LNCaP clone FGC (cell line): ENCODE results near the gene PLSCR5.

ENCODE experiments used
- DNase-seq: peaks from one replicate; pipeline ENCODE4 v3.0.0-alpha.2; 2011; ENCODE audit warnings: low read depth
- H3K4me3 ChIP-seq: 2 replicates; pipeline ENCODE4 v1.5.1; 2011; ENCODE audit warnings: mild to moderate bottlenecking, low read depth, low read length, control low read depth
- TF ChIP-seq, protein P1 (sequence below): IDR thresholded peaks from 2 replicates; pipeline ENCODE4 v1.5.1; 2012; ENCODE audit warnings: mild to moderate bottlenecking; ENCODE audit not compliant: control insufficient read depth, insufficient read depth; ENCODE audit errors: extremely low read depth

The PLSCR5 gene

DNA sequence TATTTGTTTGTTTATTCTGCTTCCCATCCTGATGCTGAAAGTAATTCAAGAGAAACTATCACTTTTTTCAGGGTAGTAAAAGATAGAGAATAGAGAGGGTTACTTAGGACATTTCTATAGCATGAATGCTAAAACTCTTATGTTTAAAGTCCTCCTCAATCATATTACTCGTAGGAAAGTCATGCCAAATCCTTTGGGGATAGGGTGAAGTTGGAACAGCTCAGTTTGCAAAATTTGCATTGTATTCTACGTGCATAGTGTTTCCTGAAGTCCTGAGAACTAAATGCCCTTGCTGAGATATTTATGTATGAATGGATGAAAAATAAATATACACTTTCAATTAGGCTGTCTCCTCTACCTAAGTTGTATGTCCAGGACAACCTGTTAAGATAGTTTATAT is 14.6 kb downstream of the PLSCR5 start:
- DNase-seq, result no peak
- TF ChIP-seq, protein P1, sequence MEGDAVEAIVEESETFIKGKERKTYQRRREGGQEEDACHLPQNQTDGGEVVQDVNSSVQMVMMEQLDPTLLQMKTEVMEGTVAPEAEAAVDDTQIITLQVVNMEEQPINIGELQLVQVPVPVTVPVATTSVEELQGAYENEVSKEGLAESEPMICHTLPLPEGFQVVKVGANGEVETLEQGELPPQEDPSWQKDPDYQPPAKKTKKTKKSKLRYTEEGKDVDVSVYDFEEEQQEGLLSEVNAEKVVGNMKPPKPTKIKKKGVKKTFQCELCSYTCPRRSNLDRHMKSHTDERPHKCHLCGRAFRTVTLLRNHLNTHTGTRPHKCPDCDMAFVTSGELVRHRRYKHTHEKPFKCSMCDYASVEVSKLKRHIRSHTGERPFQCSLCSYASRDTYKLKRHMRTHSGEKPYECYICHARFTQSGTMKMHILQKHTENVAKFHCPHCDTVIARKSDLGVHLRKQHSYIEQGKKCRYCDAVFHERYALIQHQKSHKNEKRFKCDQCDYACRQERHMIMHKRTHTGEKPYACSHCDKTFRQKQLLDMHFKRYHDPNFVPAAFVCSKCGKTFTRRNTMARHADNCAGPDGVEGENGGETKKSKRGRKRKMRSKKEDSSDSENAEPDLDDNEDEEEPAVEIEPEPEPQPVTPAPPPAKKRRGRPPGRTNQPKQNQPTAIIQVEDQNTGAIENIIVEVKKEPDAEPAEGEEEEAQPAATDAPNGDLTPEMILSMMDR, result no peak
- no peak overlapping the region for H3K4me3 ChIP-seq

- TF ChIP-seq, protein P1, result peak; percentile 67
- DNase-seq, result peak; percentile 15
- no peak overlapping the region for H3K4me3 ChIP-seq
Measured at GRCh38 chr3:146589899-146590508, 15.1 kb downstream of the PLSCR5 start.

DNA sequence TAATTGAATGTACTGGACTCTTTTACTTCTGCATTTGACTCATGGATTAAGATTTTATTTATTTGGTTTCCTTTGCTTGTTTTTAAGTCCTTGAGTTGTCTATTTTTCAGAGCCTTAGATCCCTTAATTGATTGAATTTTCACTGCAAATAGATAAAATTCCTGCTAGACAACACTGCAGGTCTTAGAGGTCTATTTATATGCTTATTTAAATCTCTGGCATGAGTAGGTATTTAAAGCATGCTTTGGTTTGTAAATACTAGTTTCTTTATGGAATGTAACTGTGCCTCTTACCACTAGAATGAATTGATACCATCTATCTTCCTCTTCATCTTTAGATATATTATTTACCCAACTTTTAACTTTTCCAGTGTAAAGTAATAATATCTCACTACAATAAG is 20.0 kb downstream of the PLSCR5 start:
- no peak overlapping the region for H3K4me3 ChIP-seq
- DNase-seq, result no peak
- TF ChIP-seq, protein P1, result no peak

DNA sequence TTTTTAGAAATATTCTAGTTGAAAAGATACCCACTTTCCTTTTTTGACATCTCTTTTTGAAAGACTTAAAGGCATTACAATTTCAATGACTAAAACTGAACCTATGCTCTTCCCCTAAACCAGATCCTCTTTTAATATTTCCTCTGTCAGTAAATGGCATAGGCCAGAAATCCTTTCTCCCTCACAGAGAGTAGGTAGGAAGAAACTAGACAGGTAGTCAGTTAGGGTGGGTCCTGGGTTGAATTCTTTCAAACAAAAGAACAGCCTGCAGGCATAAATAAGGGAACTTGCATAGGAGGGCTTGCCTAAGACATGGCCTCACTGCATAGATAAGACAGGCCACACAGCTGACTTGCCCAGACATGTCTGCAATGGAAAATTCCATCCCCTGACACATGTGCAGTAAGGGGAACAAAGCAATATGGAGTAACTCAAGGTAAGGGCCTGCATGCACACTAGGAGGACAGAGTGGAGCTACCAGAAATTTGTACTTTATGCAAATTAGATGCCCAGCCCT is 23.1 kb downstream of the PLSCR5 start:
- TF ChIP-seq, protein P1, result no peak
- no peak for DNase-seq
- H3K4me3 ChIP-seq, result no peak overlapping the region

- H3K4me3 ChIP-seq, result no peak overlapping the region
- no peak for DNase-seq
- TF ChIP-seq, protein P1, result no peak
Measured at GRCh38 chr3:146581080-146581601, 24.0 kb downstream of the PLSCR5 start.

DNA sequence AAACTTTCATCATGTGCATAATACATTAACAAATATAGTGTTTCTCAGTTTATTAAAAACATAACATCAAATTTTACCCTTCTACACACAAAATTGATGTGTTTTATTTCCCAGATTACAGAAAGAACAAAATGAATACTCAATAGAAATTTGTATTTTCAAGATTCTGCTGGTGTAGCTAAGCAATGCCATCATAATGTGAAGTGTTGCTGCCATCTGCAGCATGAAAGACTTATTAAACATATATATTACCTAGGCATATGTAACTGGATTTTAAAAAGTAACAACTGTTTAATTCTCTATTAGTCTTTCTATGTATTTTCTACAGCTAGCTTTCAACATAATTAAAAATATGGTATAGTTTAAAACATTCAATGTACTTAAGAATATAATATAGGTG is 27.5 kb downstream of the PLSCR5 start:
- DNase-seq, result peak; percentile 22

DNA sequence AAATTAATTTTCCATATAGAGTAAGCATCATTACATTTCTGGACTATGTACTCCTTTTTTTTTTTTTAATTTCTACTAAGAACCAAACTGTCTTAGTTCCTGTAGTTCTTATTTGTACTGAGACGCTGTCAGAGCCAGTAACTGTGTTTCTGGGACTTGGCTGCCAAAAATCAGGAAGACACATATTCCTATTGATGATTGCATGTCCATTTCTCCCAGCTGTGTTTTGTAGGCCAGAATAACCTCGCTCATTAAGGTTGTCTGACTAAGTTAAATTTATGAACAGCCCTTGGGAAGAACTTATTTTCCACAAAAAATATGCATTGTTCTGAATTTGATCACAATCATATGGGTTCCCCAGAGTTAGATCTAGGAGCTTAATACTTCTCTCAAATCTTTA is 29.5 kb downstream of the PLSCR5 start:
- DNase-seq, result no peak
- H3K4me3 ChIP-seq, result no peak overlapping the region
- TF ChIP-seq, protein P1, result no peak

More for the DNA sequence above, 27.5 kb downstream of the PLSCR5 start:
- no peak overlapping the region for H3K4me3 ChIP-seq
- TF ChIP-seq, protein P1, result peak; percentile 49
